ENCODE data around the gene PCDHGB1. TPM values are rescaled to one million over a fixed set of nuclear protein-coding genes. Genes with fewer than 3 reads are reported as not detected.
"Not testable (repeated sequence)": the region's sequence is repeated elsewhere in the genome, so short reads cannot be mapped to it uniquely, and the experiment has no call there.

PCDHGB1 gene
- 0.25 and 0.86 TPM in 2 replicates for total RNA-seq (2014; rRNA removed; shearing (Covaris generic))
- polyA plus RNA-seq (2016; fragmentation: Nextera tagmentation; extraction: Ambion mirVana) = 0.16 and 0.19 TPM in 2 replicates

DNA sequence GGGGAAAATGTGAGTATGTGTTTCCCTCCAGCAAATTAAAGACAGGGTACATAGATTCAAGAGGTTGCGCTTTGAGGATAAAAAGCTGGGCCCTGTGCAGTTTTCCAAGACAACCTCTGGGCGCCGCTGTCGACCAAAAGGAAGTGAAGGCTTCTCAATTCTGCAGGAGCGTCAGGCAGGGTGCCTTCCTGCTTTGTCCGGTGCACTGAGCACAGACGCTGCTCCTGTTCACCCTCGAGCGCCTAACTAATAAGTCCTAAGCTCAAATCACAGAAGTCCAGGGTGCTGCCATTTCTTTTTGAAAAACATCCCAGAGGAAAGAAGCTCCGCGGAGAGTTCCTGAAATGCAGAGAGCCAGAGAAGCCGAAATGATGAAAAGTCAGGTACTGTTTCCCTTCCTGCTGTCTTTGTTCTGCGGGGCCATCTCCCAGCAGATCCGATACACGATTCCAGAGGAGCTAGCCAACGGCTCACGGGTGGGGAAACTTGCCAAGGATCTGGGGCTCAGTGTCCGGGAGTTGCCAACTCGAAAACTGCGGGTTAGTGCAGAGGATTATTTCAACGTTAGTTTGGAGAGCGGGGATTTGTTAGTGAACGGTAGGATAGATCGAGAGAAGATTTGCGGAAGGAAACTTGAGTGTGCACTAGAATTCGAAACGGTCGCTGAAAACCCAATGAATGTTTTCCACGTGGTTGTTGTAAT, at the start of gene PCDHGB1:
Gene PCDHGB1 (plus strand): TSS at position 183 of the 703 bp plus-strand sequence. CDS start 162 bp downstream, at position 345.
- Histone ChIP-seq H3K27me3 (replicated peaks; ENCODE audit: insufficient read depth) (no peaks in the 10 kb centered on the region), H4K20me1 (ENCODE audit: insufficient read depth) (no peaks in the 10 kb centered on the region), H2AFZ (peak within 1 kb of the TSS; percentile 37; the same call in 1 of the 2 replicates), H3K79me2 (ENCODE audit: insufficient read depth) (no peaks in the 10 kb centered on the region), H3K9me2 (ENCODE audit: insufficient read depth) (no peaks in the 10 kb centered on the region), H3K9ac (no peak within 1 kb of the TSS), H3K9me3 (ENCODE audit: low read depth) (no peaks in the 10 kb centered on the region), H3K36me3 (ENCODE audit: low read depth) (no peaks in the 10 kb centered on the region), H3F3A (ENCODE audit: insufficient read depth) (no peaks in the 10 kb centered on the region), H3K4me1 (ENCODE audit: insufficient read depth) (no peaks in the 10 kb centered on the region), H3K4me3 (peak within 1 kb of the TSS; percentile 41), H3K4me2 (ENCODE audit: unreplicated experiment) (no peak within 1 kb of the TSS), H3K27ac (no peak within 1 kb of the TSS)
- peak; percentile 62 for DNase-seq
- WGBS, 2 experiments (ENCODE audit: low coverage in 1 of 2, low lambda C conversion rate in 2 of 2, missing lambda C conversion rate in 2 of 2) = 31 to 38% methylated on average over 29 of the region's 29 CpGs
- no peak for TF ChIP-seq EZH2 (IDR thresholded peaks at IDR 0.05; ENCODE audit: insufficient read depth, poor library complexity, severe bottlenecking)
- no peak for TF ChIP-seq EZH2phosphoT487 (IDR thresholded peaks at IDR 0.05; ENCODE audit: insufficient read depth, low read depth)
- in situ Hi-C loops (cut with MboI) = no loop called here

DNA sequence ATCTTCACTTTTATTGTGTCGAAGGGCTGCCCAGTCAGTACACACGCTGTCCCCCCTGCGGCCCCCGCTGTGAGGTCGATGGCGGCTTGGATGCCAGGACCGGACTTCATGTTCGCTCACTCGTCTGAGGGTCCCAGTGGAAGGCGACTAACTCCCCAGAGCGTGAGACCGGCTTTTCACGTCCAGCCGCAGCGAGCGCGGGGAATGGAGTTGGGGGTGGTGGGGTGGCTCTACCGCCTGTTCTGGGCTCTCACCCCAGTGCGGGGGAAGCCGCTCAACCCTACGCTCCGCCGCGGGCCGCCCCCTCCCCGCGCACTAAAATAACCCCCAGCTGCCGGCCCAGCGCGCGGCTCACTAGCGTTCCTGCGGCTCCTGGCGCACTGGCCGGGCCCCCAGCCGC, 46.1 kb upstream of the PCDHGB1 start, which contains the start of gene SLC25A2:
Gene SLC25A2 (minus strand): TSS at position 294 of the 400 bp plus-strand sequence. CDS start 184 bp downstream, at position 110.
- H2AFZ ChIP-seq = no peak within 1 kb of the TSS

DNA sequence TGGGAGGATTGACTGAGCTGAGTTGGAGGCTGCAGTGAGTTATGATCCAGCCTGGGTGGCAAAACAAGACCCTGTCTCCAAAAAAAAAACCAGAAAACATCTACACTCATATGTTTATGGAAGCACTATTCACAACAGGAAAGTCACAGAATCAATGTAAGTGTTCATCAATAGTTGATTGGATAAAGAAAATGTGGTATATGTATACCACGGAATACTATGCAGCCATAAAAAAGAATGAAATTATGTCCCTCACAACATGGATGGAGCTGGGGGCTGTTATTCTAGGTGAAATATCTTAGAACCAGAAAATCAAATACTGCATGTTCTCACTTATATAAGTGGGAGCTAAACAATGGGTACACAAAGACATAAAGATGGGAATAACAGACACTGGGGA, 43.3 kb upstream of the PCDHGB1 start:
- Histone ChIP-seq H3K27me3 (replicated peaks; ENCODE audit: insufficient read depth) (no peaks in the 10 kb centered on the region), H3K9me3 (ENCODE audit: low read depth) (no peaks in the 10 kb centered on the region), H3K79me2 (ENCODE audit: insufficient read depth) (peaks cover 43% of the 10 kb centered on the region), H3K36me3 (ENCODE audit: low read depth) (no peaks in the 10 kb centered on the region), H2AFZ (no peak overlapping the region), H3F3A (ENCODE audit: insufficient read depth) (no peaks in the 10 kb centered on the region), H3K27ac (no peak overlapping the region), H4K20me1 (ENCODE audit: insufficient read depth) (no peaks in the 10 kb centered on the region), H3K9ac (no peak overlapping the region), H3K9me2 (ENCODE audit: insufficient read depth) (no peaks in the 10 kb centered on the region), H3K4me1 (ENCODE audit: insufficient read depth) (no peaks in the 10 kb centered on the region), H3K4me3 (no peak overlapping the region), H3K4me2 (ENCODE audit: unreplicated experiment) (no peak overlapping the region)
- in situ Hi-C loops (cut with MboI) = no loop called here
- WGBS, 2 experiments (ENCODE audit: low coverage in 1 of 2, low lambda C conversion rate in 2 of 2, missing lambda C conversion rate in 2 of 2) = 97 to 100% methylated on average over 1 of the region's 1 CpG
- TF ChIP-seq EZH2 (IDR thresholded peaks at IDR 0.05; ENCODE audit: insufficient read depth, poor library complexity, severe bottlenecking) (no peak), EZH2phosphoT487 (IDR thresholded peaks at IDR 0.05; ENCODE audit: insufficient read depth, low read depth) (no peak)
- no peak for DNase-seq

More for the DNA sequence above, 46.1 kb upstream of the PCDHGB1 start, which contains the start of gene SLC25A2:
- Histone ChIP-seq H3K36me3 (ENCODE audit: low read depth) (no peaks in the 10 kb centered on the region), H3K9me3 (ENCODE audit: low read depth) (no peaks in the 10 kb centered on the region), H3K9me2 (ENCODE audit: insufficient read depth) (no peaks in the 10 kb centered on the region), H3K4me2 (ENCODE audit: unreplicated experiment) (no peak within 1 kb of the TSS), H3K4me1 (ENCODE audit: insufficient read depth) (no peaks in the 10 kb centered on the region), H3K9ac (no peak within 1 kb of the TSS), H3K27ac (no peak within 1 kb of the TSS), H3F3A (ENCODE audit: insufficient read depth) (no peaks in the 10 kb centered on the region), H3K79me2 (ENCODE audit: insufficient read depth) (peaks cover 30% of the 10 kb centered on the region), H3K4me3 (no peak within 1 kb of the TSS), H3K27me3 (replicated peaks; ENCODE audit: insufficient read depth) (no peaks in the 10 kb centered on the region), H4K20me1 (ENCODE audit: insufficient read depth) (no peaks in the 10 kb centered on the region)
- in situ Hi-C loops (cut with MboI) = no loop called here
- TF ChIP-seq EZH2phosphoT487 (IDR thresholded peaks at IDR 0.05; ENCODE audit: insufficient read depth, low read depth) (no peak), EZH2 (IDR thresholded peaks at IDR 0.05; ENCODE audit: insufficient read depth, poor library complexity, severe bottlenecking) (no peak)
- no peak for DNase-seq
- whole genome bisulfite sequencing, 2 experiments (ENCODE audit: low coverage in 1 of 2, low lambda C conversion rate in 2 of 2, missing lambda C conversion rate in 2 of 2) = 61 to 65% methylated on average over 25 to 36 of the region's 36 CpGs

DNA sequence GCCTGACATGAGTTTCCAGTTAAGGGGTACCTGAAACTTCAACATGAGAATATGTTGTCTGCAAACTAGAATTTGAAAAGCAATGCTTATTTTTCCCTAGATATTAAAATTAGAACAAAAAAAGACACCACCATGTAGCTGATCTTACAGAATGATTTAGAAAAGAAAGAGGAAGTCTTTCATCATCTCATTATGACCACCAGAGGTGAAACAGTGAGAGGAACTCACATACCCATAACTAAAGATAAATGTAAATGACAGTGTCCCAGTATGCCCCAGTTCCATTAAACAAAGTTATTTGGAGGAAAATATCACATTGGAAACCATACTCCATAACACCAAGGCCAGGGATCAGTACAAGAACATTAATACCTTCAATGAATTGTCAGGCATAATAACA, 36.2 kb upstream of the PCDHGB1 start:
- no peaks in the 10 kb centered on the region for H3K9me2 ChIP-seq (ENCODE audit: insufficient read depth)

DNA sequence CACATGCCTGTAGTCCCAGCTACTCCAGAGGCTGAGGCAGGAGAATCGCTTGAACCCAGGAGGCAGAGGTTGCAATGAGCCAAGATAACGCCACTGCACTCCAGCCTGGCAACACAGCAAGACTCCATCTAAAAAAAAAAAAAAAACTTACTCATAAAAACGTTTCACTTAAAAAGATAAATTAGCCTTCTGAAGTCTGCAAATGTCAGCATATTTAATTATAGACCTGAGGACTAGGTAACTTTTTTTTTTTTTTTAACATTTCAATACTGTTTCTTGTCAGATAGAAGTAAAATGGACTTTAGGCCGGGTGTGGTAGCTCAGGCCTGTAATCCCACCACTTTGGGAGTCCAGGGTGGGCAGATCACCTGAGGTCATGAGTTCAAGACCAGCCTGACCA, 32.9 kb upstream of the PCDHGB1 start:
- H3K4me2 ChIP-seq (ENCODE audit: unreplicated experiment); H3K9ac ChIP-seq; H3K27ac ChIP-seq; H3K27me3 ChIP-seq (replicated peaks; ENCODE audit: insufficient read depth); H3K9me2 ChIP-seq (ENCODE audit: insufficient read depth); DNase-seq; H3K4me3 ChIP-seq; H2AFZ ChIP-seq; H3K4me1 ChIP-seq (ENCODE audit: insufficient read depth); H3K9me3 ChIP-seq (ENCODE audit: low read depth); in situ Hi-C loops (cut with MboI); H4K20me1 ChIP-seq (ENCODE audit: insufficient read depth): not testable (repeated sequence)
- Histone ChIP-seq H3F3A (ENCODE audit: insufficient read depth) (peaks cover 31% of the 10 kb centered on the region), H3K79me2 (ENCODE audit: insufficient read depth) (peaks cover 81% of the 10 kb centered on the region), H3K36me3 (ENCODE audit: low read depth) (peaks cover 61% of the 10 kb centered on the region)
- WGBS, 2 experiments (ENCODE audit: low coverage in 1 of 2, low lambda C conversion rate in 2 of 2, missing lambda C conversion rate in 2 of 2) = 86 to 91% methylated on average over 4 of the region's 4 CpGs

More for the DNA sequence above, 36.2 kb upstream of the PCDHGB1 start:
- Histone ChIP-seq H2AFZ (no peak overlapping the region), H3K4me3 (no peak overlapping the region), H3K9ac (no peak overlapping the region), H3K27me3 (replicated peaks; ENCODE audit: insufficient read depth) (no peaks in the 10 kb centered on the region), H3K27ac (no peak overlapping the region), H3K79me2 (ENCODE audit: insufficient read depth) (peaks cover 96% of the 10 kb centered on the region), H3K9me3 (ENCODE audit: low read depth) (peaks cover 6% of the 10 kb centered on the region), H3K4me2 (ENCODE audit: unreplicated experiment) (no peak overlapping the region), H3K4me1 (ENCODE audit: insufficient read depth) (no peaks in the 10 kb centered on the region), H3K36me3 (ENCODE audit: low read depth) (peaks cover 51% of the 10 kb centered on the region), H4K20me1 (ENCODE audit: insufficient read depth) (no peaks in the 10 kb centered on the region), H3F3A (ENCODE audit: insufficient read depth) (peaks cover 12% of the 10 kb centered on the region; the same call in 1 of the 2 replicates)
- TF ChIP-seq EZH2phosphoT487 (IDR thresholded peaks at IDR 0.05; ENCODE audit: insufficient read depth, low read depth) = no peak
- in situ Hi-C loops (cut with MboI) = no loop called here
- no peak for DNase-seq
